ENCODE measurements around the gene GTF2H4.
"Not testable (repeated sequence)": the region's sequence is repeated elsewhere in the genome, so short reads cannot be mapped to it uniquely, and the experiment has no call there.

GTF2H4 gene

GRCh38 chr6:30895343-30895742 lies 12.7 kb upstream of the GTF2H4 start:
- no peak for DNase-seq

- DNase-seq, result no peak
Observed at GRCh38 chr6:30896541-30896940, 11.5 kb upstream of the GTF2H4 start.

- DNase-seq, result no peak
Observed at GRCh38 chr6:30897882-30898281, 10.1 kb upstream of the GTF2H4 start.

GRCh38 chr6:30898750-30899360 lies 9.2 kb upstream of the GTF2H4 start:
- no peak for DNase-seq

GRCh38 chr6:30900863-30901417 lies 7.1 kb upstream of the GTF2H4 start:
- no peak for DNase-seq

- DNase-seq, result no peak
Observed at GRCh38 chr6:30901436-30901835, 6.6 kb upstream of the GTF2H4 start.

GRCh38 chr6:30902196-30902595 lies 5.8 kb upstream of the GTF2H4 start:
- not testable (repeated sequence) for DNase-seq

- DNase-seq, result no peak
Observed at GRCh38 chr6:30902709-30903108, 5.3 kb upstream of the GTF2H4 start.

- DNase-seq, result no peak
Observed at GRCh38 chr6:30903236-30903635, 4.8 kb upstream of the GTF2H4 start.

GRCh38 chr6:30907290-30907757 lies 683 bp upstream of the GTF2H4 start:
- DNase-seq, result not testable (repeated sequence)

- no peak for DNase-seq
Observed at GRCh38 chr6:30908700-30909099, 693 bp downstream of the GTF2H4 start.

- not testable (repeated sequence) for DNase-seq
Observed at GRCh38 chr6:30910473-30910872, 2.5 kb downstream of the GTF2H4 start.

- no peak for DNase-seq
Observed at GRCh38 chr6:30912746-30913520, 4.9 kb downstream of the GTF2H4 start.

- DNase-seq, result no peak
Observed at GRCh38 chr6:30913721-30914075, 5.7 kb downstream of the GTF2H4 start.

- peak; percentile 82 for DNase-seq
Observed at GRCh38 chr6:30914076-30914853, 6.3 kb downstream of the GTF2H4 start, which contains the start of gene VARS2. Gene VARS2 (plus strand): TSS chr6:30914238. CDS start chr6:30914837, 599 bp downstream.

GRCh38 chr6:30914854-30915590 lies 7.0 kb downstream of the GTF2H4 start:
- no peak for DNase-seq

GRCh38 chr6:30915591-30915946 lies 7.6 kb downstream of the GTF2H4 start:
- no peak for DNase-seq

- no peak for DNase-seq
Observed at GRCh38 chr6:30917041-30917440, 9.0 kb downstream of the GTF2H4 start.

GRCh38 chr6:30917487-30917886 lies 9.5 kb downstream of the GTF2H4 start:
- DNase-seq, result no peak

GRCh38 chr6:30918670-30919069 lies 10.7 kb downstream of the GTF2H4 start:
- no peak for DNase-seq

GRCh38 chr6:30922447-30922852 lies 14.4 kb downstream of the GTF2H4 start:
- DNase-seq, result no peak

- DNase-seq, result not testable (repeated sequence)
Observed at GRCh38 chr6:30924040-30924627, 16.1 kb downstream of the GTF2H4 start.

All from effector CD4-positive, alpha-beta T cell (primary cell).